Measurements from ENCODE around the gene CCDC124.
A peak's percentile ranks its signal among the peaks of the same experiment; 100 is the strongest.
"Not testable (repeated sequence)": the region's sequence is repeated elsewhere in the genome, so short reads cannot be mapped to it uniquely, and the experiment has no call there.

The CCDC124 gene, protein sequence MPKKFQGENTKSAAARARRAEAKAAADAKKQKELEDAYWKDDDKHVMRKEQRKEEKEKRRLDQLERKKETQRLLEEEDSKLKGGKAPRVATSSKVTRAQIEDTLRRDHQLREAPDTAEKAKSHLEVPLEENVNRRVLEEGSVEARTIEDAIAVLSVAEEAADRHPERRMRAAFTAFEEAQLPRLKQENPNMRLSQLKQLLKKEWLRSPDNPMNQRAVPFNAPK

DNA sequence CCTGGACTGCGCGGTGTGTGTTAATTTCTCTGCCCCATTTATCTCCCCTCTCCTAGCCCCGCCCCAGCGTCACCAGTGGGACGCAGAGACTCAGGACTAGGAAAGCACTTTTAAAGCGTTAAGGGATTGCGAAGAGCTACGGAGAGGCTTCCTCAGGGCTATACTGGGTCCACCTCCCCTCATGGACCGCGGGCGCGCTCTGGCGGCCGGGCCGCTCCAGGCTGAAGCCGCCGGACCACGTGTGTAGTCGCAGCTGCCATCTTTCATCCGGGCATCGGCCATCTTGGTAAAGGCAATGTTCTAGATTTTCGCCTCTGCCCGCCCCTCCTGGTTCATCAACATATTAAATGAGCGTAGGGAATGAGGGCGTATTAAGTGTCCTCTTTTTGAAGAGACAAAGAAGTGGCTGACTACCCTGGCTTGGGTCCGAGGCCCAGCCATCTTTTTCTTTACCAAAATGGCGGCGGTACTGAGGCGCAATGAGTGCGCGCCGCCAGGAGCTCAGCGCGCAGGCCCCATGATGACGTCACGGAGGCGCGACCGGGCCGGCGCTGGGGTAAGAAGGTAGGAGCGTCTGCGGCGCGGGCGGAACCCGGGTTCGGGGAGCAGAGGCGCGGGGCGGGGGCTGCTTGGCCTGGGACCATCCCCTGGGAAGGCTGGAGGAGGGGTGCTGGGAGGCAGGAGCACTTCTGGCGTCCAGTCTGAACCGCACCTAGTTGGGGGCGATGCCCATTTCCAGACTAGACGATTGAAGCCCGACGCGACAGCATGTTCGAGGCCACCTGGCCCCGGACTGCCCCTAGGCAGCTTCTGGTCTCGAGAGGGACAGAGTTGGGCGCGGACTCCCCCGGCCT, at the start of gene CCDC124:
Gene CCDC124 (plus strand): TSS at position 531 of the 854 bp plus-strand sequence. CDS start 3,406 bp downstream, outside the sequence.
- DNase-seq (ENCODE audit: low read depth) = peak; percentile 87

DNA sequence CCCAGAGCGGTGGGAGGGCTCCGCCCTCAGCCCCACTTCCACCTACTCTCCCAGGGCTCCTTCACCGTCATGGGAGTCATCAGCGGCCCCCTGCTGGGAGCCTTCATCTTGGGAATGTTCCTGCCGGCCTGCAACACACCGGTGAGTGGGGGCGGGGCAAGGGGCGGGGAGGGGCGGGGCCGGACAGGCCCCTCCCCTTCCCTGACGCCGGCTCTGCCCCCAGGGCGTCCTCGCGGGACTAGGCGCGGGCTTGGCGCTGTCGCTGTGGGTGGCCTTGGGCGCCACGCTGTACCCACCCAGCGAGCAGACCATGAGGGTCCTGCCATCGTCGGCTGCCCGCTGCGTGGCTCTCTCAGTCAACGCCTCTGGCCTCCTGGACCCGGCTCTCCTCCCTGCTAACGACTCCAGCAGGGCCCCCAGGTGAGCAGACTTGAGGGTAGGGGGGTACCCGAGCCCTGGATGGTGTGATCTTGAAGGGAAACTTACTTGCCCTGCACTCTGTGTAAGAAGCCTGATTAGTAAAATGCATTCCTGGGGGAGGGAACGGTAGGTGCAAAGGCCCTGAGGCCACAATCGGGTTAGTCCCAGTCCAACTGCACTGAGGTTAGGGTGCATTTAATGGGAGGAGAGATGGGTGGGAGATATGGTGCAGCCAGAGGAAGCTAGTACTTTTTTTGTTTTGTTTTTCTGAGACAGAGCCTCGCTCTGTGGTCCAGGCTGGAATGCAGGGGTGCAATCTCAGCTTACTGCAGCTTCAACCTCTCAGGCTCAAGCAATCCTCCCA, 49.0 kb upstream of the CCDC124 start:
- DNase-seq (ENCODE audit: low read depth) = no peak

DNA sequence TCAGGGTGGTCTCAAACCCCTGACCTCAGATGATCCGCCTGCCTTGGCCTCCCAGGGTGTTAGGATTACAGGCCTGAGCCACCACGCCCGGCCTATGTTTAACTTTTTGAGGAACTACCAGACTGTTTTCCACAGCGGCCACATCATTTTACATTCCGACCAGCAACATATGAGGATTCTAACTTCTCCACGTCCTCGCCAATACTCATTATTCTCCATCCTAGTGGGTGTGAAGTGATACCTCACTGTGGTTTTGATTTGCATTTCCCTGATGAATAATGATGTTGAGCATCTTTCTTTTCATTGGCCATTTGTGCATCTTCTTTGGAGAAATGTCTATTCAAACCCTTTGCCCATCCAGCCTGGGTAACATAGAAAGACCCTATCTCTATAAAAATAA, 46.3 kb upstream of the CCDC124 start:
- DNase-seq (ENCODE audit: low read depth) = no peak

DNA sequence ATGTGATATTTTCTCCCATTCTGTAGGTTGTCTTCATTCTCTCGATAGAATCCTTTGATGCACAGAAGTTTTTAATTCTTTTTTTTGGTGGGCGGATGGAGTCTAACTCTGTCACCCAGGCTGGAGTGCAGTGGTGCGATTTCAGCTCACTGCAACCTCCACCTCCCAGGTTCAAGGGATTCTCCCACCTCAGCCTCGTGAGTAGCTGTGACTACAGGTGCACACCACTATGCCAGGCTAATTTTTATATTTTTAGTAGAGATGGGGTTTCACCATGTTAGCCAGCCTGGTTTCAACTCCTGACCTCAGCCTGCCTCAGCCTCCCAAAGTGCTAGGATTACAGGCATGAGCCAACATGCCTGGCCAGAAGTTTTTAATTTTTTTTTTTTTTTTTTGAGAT, 45.6 kb upstream of the CCDC124 start:
- not testable (repeated sequence) for DNase-seq (ENCODE audit: low read depth)

DNA sequence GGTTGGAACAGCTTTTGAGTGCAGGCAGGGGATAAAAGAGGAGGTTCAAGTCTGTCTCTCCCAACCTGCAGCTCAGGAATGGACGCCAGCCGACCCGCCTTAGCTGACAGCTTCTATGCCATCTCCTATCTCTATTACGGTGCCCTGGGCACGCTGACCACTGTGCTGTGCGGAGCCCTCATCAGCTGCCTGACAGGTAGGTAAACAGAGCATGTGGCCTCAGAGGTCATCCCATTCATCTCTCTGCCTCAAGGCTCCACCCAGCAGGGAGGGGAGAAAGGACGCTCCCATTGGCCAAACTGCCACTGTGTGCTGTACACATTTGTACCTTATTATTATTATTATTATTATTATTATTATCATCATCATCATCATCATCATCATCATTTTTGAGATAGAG, 44.6 kb upstream of the CCDC124 start:
- DNase-seq (ENCODE audit: low read depth) = no peak

DNA sequence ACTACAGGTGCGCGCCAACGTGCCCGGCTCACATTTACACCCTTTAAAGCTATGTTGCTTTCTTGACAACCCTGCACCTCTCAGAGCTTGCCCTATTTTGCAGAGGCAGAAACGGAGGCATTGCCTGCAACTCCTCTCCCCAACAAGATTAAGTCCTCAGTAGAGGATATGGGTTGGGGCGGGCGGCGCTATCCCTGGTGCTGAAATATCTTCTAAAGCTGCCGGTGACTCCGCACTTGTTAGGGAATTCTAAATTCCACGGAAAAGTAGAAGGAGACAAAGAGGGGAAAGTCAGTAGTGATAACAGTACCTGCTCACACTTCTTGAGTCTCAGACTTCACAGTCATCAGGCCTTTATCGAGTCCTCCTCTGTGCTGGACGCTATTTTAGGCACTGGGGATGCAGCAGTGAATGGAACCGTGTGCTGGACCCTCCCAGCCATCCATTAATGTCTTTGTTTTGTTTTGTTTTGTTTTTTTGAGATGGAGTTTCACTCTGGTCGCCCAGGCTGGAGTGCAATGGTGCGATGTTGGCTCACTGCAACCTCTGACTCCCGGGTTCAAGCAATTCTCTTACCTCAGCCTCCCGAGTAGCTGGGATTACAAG, 43.1 kb upstream of the CCDC124 start:
- DNase-seq (ENCODE audit: low read depth) = no peak

DNA sequence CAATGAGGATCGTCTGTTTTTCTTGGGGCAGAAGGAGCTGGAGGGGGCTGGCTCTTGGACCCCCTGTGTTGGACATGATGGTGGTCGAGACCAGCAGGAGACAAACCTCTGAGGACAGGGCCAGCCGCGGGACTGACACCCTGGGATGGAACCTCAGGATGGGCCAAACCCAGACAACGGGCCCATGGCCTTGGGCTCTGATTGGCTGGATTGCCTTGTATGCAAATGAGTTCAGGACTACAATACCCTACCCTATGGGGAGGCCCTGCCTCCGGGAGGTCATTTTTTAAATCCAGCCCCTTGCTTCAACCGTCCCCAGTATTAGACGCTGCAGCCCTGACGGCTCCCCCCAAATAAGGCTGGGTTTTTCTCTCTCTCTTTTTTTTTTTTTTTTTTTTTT, 39.0 kb upstream of the CCDC124 start:
- no peak for DNase-seq (ENCODE audit: low read depth)

DNA sequence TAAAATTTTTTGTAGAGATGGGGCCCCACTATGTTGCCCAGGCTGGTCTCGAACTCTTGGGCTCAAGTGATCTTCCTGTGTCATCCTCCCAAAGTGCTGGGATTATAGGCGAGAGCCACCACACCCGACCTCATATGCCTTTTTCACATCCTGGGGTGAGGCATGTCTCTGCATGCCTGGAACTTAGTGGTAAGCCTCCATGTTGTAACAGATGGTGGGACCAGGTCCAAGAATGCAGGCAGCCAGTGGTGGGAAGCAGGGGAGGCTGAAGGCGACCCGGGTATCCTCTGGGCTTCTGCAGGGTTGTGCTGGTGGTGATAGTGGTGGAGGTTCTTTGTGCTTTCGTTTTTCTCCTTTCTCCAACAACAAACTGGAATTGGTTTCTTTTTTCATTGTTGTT, 30.1 kb upstream of the CCDC124 start:
- DNase-seq (ENCODE audit: low read depth) = peak; percentile 20

DNA sequence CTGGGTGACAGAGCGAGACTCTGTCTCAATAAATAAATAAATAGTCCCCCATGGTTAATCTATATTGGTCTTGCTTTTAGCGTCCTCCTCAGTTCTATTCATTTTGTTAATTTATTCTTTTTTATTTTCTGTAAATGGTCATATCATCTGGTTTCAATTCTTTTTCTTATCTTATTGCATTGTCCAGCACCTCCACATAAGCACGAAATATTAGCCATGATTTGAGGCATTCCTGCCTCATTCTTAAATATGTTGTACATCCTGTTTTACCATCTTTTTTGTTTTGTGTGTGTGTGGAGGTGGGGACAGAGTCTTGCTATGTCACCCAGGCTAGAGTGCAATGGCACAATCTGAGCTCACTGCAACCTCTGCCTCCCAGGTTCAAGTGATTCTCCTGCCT, 24.6 kb upstream of the CCDC124 start:
- no peak for DNase-seq (ENCODE audit: low read depth)

DNA sequence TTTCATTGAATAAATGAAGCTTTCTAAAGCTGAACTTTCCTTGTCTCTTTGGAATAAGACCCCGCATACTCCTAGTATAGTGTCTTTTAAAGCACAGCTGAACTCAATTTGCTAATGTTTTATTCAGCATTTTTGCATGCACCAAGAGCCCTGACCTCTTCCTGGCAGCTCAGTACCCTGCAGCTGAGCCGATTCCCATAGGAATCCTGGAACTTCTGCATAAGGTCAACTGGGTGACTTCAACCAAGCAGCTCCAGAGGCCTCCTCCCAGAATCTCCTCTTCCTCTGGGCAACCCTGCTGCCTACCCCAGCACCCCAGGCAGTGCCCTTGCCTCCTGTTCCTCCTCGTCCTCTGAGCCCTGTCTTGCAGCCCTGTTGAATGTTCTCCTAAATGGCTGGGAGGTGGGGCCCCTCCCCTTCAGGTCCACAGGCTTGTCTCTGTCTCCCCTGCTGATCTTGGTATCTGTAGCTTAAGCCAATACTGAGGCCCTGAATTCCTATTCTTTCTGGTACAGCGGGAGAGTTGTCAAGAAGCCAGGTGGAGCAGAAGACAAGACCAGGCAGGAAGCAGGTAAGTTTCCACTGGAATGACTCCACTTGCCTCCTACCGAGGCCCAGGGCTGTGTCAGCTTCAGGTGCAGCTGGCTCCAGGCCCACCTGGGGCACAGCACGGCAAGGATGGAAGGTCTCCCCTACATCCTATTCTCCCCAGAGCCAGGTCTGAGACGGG, 23.6 kb upstream of the CCDC124 start:
- DNase-seq (ENCODE audit: low read depth) = no peak

DNA sequence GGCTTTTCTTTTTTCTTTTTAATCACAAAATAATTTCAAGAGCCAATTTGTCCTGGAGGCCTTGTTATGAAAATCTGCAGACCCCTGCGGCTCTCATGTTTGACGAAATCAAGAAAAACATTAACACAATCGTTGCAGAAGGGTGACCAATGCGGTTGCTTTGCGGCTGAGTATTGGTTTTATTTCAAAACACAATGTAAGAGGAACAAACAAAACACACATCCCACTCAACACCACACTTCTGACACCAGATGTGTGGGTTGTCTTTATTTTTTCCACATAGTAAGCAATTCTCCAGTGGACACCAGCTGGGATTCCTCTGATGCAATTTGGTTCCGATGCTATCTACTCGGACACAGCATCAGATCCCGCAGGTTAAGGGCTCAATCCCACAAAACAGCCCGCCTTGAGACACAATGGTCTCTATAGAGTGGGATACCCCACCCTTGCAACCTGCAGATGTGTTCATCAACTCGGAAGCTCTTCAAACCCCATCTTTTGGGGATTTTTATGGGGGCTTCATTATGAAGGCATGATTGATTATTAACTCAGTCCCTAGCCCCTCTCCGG, 21.9 kb upstream of the CCDC124 start:
- no peak for DNase-seq (ENCODE audit: low read depth)

DNA sequence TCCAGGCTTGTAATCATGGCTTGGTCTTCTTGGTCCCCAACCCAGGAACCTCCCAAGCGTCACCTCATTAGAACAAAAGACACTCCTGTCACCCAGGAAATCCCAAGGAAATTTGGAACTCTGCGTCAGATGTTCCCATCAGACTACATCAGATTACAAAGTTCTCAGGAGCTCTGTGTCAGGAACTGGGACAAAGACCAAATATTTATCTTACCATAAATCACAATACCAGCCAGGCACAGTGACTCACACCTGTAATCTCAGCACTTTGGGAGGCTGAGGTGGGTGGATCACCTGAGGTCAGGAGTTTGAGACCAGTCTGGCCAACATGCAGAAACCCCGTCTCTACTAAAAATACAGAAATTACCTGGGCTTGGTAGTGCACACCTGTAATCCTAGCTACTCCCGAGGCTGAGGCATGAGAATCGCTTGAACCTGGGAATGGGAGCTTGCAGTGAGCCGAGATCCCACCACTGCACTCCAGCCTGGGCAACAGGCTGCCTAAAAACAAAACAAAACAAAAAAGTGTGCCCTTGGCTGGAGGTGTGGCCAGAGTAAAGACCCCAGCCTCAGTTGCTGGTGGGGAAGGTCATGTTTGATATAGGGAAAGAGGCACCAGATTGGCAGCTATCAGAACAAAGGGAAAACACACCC, 16.7 kb upstream of the CCDC124 start:
- DNase-seq (ENCODE audit: low read depth) = no peak

DNA sequence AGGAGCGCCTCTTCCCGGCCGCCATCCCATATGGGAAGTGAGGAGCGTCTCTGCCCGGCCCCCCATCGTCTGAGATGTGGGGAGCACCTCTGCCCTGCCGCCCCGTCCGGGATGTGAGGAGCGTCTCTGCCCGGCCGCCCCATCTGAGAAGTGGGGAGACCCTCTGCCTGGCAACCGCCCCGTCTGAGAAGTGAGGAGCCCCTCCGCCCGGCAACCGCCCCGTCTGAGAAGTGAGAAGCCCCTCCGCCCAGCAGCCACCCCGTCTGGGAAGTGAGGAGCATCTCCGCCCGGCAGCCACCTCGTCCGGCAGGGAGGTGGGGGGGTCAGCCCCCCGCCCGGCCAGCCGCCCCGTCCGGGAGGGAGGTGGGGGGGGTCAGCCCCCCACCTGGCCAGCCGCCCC, 14.7 kb upstream of the CCDC124 start:
- DNase-seq (ENCODE audit: low read depth) = not testable (repeated sequence)

DNA sequence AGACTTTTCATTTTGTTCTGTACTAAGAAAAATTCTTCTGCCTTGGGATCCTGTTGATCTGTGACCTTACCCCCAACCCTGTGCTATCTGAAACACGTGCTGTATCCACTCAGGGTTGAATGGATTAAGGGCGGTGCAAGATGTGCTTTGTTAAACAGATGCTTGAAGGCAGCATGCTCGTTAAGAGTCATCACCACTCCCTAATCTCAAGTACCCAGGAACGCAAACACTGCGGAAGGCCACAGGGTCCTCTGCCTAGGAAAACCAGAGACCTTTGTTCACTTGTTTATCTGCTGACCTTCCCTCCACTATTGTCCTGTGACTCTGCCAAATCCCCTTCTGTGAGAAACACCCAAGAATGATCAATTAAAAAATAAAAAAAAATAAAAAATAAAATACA, 13.7 kb upstream of the CCDC124 start:
- DNase-seq (ENCODE audit: low read depth) = not testable (repeated sequence)

DNA sequence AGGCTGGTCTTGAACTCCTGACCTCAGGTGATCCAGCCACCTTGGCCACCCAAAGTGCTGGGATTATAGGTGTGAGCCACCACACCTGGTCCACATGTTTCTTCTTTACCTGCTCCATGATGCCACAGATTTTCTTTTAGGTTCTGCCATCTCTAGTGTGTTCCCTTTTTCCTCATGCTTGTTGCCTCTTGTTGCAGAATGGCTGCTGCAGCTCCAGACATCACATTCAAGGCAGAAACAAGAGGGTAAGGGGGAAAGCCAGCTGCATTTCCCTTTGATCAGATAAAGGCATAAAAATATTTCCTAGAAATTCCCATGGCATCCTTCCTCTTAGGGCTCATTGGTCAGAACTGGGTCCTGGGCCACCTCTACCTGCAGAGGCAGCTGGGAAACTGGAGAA, 12.3 kb upstream of the CCDC124 start:
- no peak for DNase-seq (ENCODE audit: low read depth)

DNA sequence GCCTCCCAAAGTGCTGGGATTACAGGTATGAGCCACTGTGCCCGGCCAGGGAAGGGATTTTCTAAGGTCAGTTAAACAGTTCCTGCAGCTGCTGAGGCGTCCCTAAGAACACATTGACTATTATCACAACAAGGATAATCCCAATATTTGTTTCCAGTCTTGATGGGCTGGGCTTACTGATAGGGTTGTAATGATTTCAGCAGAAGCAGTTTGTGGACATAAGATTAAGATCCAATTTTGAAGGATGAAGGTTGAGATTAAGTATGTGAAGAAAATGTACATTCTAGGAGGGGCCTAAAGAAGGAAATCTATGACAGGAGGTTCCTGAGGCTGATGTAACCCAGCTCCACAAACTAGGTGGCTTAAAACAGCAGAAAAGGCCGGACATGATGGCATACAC, 10.7 kb upstream of the CCDC124 start:
- no peak for DNase-seq (ENCODE audit: low read depth)

DNA sequence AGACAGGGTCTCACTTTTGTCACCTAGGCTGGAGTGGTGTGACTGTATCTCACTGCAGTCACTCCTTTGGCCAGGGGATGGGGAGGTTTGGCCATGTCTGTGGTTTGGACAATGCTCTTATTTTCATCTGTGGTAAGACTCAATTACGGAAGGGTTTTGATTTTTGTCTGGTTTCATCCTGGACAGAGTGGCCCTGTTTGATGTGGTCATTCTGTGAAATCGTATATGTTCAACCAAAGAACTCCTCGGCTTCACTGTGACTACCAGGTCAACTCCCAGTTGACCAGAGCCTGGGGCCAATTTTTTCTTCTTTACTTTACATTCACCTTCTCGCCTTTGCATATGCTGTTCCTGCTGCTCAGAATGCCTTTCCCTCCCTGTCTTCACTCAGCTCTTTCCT, 6.8 kb upstream of the CCDC124 start:
- DNase-seq (ENCODE audit: low read depth) = no peak

DNA sequence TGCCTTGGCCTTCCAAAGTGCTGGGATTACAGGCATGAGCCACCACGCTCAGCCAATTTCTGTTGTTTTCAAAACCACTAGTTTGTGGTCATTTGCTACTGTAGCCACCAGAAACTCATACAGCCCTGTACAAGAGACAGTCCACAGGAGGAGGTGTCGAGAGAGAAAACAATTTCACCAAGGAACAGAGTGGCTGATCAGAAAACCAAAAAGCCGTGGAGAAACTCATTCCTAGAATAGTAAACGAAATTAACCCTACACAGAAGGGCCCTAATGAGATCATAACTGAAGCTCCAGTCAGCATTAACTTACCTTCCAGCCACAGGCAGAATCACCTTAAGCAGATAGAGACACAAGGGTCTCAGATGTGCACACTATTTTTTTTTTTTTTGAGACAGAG, 3.8 kb upstream of the CCDC124 start:
- DNase-seq (ENCODE audit: low read depth) = no peak

DNA sequence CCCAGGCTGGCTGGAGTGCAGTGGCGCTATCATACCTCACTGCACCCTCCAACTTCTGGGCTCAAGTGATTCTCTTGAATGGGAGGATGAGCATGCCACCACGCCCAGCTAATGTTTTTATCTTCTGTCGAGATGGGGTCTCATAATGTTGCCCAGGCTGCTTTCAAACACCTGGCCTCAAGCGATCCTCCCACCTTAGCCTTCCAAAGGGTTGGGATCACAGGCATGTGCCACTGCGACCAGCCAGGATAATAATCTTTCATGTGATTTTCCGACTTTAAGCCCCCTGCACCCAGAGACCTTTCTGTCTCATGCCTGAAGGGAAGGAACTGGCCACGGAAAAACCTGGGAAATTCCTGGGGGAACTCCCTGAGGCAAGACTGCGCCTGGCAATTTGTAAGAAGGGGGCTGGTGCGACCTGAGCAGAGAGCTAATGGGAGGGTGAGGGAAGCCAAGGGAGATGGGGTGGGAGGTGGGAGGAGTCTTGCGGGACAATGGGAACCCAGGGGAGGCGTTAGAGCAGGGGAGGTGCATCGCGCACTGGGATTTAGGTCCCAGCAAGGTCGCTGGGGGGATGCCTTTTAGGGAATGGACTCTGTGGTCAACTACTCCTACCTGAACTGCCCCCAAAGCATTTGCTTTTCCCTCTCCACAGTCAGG, 1.2 kb upstream of the CCDC124 start:
- DNase-seq (ENCODE audit: low read depth) = no peak

DNA sequence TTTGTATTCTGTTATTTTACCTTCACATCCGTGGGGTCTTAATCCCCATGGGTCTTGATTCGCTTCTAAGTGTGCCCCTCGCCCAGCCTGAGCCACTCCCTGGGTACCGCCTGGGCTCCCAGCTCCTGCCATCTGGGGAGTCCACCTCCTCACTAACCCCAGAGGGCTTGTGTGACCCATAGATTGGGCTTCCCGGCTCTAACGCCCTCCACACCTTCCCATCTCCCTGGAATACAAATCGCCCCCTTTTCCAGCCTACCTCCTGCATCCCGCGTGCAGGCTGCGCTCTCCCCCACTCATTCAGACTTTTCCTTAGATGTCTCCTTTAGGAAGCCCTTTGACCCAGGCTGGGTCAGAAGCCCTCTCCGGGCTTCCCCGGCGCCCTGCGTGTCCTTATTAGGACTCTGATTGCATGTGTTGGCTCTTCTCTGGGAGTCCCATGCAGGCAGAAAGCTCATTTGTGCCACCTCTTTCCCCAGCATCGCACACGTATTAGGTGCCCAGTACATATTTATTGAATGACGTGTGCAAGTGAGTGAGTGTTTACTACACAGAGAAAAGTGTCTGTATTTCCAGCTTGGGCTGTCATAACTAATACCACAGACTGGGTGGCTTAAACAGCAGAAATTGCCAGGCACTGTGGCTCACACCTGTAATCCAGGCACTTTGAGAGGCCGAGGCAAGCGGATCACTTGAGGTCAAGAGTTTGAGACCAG, 757 bp downstream of the CCDC124 start:
- peak; percentile 71 for DNase-seq (ENCODE audit: low read depth)

Data from HS-5 (cell line).